Measurements from ENCODE around the gene CSNK1G3.
"Not testable (repeated sequence)": the region's sequence is repeated elsewhere in the genome, so short reads cannot be mapped to it uniquely, and the experiment has no call there.

Gene CSNK1G3

DNA sequence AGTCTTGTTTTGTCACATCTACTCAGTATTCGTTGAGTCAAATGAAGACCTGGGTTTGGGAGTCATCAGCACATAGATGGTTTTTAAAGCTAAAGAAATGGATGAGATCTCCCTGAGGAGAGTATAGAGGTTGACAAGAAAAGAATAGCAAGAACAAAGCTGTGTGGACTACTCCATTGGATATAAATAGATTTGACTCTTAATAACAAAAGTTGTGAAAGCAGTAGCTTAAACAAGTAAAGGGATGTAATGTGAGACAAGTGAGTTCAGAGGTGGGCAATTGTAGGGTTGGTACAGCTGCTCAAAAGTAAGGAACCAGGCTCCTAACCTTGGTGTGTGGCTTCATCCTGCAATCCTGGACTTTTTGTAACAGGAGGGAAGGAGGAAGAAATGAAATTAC lies 49.3 kb downstream of the CSNK1G3 start:
- DNase-seq: no peak

DNA sequence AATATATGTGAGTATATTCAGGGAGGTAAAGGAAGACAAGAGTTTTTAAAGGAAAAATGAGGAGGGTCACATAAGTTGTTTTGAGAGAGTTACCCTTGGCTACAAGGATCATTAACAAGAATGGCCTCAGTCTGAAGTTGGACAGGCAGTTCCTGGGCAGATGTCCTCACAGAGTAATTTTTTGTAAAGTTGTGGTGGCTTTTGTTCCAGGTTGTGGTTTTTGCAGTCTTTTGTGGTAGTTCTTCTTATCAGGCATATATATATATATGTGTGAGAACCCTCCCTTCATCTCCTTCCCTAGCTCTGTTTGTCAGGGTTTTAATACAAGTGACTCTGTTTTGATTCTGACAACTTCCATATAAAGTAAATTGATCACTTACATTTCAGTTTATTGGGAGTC lies 60.0 kb downstream of the CSNK1G3 start:
- no peak for DNase-seq

DNA sequence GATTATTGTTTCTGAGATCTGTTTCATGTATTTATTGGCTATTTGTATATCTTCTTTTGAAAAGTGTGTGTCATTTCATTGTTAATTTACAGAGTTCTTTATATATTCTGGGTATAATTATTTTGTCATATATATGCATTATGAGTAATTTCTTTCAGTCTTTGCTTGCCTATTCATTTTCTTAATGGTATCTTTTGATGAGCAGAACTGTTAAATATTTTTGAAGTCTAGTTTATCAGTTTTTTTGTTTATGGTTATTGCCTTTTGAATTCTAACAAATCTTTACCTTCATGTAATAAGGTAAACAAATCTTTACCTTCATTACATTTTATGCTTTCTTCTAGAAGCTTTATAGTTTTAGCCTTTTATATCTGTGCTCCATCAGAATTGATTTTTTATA lies 66.4 kb downstream of the CSNK1G3 start:
- DNase-seq: no peak

DNA sequence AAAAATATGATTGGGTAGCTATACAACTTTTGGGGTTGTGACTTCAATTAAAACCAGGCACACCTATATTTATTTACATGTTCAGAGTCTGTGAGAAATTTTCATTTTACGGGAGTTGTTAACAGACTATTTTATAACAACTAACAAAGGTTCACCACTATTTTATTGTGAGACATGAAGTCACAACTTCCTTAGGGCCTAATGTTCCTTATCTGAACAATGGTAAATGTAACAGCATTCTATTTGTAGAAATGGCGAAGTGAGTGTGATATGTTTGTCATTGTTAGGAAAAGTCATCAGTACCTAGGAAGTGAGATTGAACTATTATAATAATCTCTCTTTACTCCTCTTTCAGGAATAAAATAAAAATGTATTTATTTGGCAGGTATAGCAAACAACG lies 67.4 kb downstream of the CSNK1G3 start:
- DNase-seq: no peak

DNA sequence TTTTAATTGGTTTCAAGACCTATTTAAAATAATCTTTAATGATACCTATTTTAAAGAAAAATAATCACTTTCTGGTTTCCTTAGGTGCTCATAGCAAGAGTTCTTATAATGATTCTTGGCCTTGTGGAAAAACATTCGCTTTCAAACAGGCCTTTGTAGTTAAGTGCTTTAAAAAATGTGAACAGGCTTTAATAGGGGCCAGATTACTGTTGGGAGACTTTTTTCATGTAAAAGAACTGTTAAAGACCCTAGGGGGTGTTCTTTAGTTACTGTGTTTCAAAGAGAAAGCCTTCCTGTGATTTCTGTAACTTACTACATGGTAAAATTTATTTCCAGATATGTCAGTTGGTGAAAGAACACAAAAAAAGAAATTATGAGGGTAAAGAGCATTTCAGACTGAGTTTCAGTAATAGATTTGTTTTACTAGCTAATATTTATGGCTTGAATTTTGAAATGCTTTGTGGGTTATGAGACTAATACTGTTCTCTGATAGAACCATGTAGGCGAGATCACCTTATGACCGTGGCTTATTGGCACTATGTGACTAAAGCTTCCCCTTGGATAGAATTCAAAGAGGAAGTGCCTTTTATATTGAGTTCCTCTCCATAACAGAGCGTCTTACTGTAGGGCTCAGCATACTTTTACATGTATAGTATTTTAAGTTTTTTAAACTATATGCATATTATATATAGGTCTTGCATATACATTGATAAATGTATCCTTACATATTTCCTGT lies 70.7 kb downstream of the CSNK1G3 start:
- no peak for DNase-seq

DNA sequence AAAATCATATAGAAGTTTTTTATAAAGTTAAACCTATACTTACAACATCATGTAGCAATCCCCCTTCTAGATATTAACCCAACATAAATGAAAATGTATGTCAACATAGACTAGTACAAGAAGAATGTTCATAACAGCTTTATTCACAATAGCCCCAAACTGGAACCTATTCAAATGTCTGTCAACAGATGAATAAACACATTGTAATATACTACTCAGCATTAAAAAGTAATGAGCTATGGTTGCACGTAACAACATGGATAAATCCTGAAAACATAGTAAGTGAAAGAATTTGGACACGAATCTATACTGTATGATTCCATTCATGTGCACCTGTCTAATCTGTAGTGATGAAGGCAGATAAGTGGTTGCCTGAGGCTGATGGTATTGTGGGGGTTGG lies 73.9 kb downstream of the CSNK1G3 start:
- DNase-seq: no peak

DNA sequence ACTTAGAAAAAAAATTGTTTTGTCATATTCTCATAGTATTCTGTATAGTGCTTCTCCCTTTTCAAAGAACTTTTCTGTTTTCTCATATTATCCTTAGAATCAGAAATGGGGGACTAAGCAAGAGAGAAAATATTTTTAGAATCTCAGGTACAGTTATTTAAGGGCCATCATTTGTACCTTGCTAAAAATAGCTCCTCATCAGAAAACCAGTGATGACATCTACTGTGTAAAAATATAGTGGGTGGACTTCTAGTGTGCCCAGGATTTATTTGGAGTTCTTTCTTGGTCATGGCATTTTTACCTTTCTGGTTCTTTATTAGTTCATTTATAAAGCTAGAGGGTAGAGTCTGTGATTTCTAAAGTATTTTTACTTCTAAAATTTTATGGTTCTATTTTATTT lies 82.5 kb downstream of the CSNK1G3 start:
- no peak for DNase-seq

DNA sequence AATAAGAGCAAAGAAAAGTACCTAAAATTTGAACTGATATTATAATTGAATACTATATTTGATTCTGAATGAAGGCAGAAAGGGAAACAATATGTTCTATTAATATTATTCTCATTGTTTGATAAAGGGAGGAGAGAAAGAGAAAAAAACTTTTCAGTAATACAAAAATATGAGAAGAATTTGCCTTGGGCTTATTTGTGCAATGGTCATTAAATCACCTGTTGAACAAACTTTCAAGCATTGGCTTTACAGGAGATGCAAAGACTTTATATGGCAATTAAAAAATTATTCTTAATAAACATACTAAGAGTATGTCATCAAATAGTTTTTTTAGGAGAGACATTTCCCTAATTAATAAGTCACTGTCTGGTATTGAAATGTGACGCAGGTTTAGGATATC lies 85.0 kb downstream of the CSNK1G3 start:
- no peak for DNase-seq

DNA sequence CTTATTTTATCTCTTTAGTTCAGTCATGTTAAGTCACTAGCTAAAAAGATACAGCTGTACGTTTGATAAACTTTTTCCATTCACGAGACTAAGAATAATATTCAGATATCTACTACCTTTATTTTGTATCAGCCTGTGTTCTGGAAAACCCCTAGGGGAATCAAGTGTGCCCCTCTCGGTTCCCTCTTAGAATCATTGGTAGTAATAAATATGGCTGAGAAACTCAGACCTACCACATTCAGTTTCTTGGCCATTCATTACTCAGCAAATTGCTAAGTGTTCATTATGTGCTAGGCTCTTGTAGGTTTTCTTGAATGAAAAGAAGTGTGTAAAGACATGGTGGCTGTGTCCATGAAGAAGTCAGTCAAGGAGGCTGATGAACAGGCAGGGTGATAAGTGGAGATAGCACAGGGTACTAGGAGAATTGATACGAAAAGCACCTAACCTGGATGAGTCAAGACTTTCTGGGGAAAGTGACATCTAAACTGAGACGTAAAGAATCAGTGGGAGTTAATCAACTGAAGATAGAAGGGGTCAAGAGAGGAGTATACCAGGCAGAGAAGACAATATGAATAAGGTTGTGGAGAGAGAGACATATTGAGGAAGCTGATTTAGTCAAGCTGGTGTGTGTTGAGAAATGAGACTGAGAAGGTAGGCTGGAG lies 86.2 kb downstream of the CSNK1G3 start:
- DNase-seq: no peak

DNA sequence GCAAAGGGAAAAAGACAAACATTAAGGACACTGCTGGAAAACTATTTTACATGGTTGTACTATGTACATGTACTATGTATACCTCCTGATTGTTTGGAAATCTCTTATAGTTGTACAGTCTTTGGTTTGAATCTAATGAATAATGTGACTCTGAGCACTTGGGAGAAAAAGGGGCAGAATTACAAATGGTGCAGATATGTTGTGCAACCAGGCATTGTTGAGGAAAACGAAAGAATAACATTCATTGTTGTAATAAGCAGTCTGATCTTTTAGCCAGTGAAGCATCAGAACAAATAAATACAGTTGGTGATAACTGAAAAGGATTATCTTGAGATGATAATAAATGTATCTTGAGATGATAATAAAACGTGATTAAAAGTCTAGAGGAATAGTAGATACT lies 87.2 kb downstream of the CSNK1G3 start:
- no peak for DNase-seq

DNA sequence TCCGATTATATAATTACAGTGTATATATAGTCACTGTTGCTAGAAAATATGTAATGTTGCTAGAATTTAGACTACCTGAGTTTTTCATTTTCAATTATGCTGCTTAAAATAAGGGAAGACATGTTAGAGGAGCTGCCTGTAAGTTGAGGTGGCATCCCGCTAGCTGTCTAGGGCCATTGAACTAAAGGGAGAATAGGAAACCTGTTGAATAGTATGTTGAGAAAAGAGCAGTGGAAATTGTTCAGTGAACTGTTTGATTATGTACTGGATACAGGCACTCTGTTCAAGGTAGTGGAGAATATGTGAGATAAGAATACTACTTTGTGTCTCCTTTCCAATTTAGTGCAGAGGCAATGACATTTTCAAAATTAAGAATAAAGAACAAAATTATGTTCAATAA lies 89.6 kb downstream of the CSNK1G3 start:
- no peak for DNase-seq

DNA sequence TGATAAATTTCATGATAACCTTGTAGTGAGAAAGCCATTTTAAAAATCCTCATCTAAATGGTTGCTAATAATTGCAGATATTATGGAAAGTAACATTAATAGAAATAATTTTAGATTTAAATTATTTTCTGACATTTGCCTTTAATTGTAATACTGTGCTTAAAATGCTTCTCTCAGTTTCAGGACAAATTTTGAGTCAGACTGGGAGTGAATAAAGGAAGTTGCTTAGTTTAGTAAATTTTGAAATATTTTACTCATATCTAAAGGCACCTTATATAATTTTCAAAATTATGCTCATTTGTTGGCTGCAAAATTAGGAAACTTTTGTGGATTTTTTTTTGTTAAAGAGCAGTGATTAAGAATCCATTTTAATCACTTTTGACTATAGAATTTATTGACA lies 93.8 kb downstream of the CSNK1G3 start:
- no peak for DNase-seq

DNA sequence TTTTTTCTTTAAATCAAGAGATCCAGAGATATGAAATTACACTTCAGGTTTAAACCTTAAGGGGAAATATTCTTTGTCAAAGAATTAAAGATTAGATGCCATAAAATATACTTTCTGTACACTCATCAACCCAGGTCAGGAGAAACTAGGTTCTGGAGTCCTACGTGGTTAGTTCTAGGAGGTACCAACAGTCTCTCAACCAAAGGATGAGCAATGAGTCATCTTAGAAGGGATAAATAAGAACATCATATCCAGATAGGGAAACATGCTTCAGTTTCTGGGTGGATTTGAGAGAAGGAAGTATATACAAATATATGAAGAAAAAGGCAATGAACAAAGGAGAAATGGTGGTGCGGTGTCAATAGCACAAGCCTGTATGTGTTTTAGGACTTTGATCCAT lies 98.2 kb downstream of the CSNK1G3 start:
- DNase-seq: no peak

DNA sequence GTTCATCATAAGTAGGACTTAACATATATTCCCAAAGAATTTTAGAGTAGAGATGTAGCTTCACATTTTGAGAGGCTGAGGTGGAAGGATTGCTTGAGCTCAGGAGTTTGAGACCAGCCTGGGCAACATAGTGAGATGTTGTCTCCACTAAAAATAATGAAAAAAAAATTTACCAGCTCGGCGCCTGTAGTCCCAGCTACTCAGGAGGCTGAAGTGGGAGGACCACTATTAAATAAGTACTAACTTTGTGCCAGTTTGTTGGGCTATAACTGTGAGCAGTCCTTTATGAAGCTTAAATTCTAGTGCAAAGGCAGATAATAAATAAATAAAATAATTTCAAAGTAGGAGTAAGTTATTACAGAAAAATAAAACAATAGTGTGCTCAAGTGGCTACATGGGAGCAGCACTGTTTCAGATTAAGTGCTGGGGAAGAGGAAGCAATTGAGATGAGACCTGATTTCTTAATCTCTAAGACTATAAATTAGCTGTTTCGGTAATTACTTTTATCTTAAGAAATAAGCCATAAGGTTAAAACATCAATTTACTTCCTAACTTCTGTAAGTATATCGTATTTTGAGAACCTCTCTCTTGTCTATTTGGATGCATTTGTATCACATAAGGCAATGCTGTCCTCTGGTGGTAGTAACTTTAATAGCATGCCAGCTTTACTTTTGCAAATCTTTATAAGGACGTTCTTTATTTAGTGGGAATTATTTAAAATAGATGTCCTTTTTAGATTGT lies 98.9 kb downstream of the CSNK1G3 start:
- peak; percentile 2 for DNase-seq

DNA sequence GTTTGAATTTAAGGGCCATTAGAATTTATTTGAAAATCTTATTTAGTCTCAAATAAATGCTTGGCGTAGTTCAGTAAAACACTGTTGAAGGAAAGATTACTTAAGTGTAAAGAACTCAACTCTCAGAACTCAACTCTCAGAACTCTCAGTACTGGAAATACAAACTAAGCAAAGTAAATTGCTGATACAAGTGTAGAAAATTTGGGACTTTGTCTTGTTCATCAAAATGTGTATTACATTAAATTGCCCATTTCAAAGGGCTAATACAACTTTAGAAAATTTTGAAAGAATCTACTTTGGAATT lies 99.4 kb downstream of the CSNK1G3 start:
- no peak for DNase-seq

DNA sequence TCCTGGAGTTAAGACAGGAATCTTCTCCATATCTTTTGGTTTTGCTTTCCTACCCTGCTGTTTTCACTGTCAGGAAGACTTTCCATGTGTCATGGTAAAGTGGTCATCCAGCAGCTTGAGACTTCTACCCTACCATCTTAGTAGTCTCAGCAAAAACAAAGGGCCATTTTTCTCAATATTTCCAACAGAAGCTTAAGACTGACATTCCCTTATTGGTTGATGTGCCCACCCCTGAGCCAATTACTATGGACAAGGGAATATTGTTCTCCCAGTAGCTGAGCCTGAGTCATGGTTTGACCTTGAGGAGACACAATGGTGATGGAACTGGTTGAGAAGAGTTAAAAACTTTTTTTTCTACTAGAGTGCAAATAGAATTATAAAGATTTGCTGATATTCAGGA lies 105.6 kb downstream of the CSNK1G3 start:
- DNase-seq: no peak

DNA sequence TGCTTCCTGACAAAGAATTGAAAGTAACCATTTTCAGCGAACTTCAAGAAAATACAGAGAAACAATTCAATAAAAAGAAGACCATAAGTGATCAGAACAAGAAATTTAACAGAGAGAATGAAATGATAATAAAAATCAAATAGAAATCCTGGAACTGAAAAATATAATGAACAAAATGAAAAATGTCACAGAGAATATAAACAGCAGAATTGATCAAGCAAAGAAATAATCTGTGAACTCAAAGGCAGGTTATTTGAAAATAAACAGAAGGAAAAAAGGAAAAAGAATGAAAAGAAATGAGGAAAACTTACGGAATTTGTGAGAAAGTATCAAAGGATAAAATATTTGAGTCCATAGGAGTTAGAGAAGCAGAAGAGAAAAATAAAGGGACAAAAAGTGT lies 114.1 kb downstream of the CSNK1G3 start:
- no peak for DNase-seq

DNA sequence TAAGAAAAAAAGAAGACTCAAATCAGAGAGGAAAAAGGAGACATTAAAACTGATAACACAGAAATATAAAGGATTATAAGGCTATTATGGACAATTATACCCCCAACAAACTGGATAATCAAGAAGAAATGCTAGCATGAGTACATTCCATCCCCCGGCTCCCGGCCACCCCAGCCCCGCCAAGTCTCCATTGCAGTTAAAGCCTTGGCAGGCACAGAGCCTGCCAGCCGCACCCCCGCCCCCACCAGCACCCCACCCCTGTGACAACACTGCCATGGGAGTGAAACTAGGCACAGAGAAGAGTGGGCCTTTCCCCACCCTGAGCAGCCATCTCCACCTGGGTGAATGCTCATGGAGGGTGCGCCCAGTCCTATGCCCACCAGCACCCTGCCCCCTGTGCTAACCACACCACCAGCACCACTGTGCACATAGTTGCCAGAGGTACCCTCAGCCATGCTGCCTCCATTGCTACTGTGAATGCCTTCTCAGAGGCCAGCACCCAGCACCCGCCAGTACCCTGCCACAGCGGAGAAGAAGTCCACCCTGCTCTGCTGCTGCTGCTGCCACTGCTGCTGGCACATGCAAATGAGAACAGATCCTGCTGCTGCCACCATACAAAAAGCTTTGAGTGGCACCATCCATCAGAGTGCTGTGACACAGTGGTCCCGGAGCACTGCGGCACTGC lies 117.0 kb downstream of the CSNK1G3 start:
- DNase-seq: no peak

DNA sequence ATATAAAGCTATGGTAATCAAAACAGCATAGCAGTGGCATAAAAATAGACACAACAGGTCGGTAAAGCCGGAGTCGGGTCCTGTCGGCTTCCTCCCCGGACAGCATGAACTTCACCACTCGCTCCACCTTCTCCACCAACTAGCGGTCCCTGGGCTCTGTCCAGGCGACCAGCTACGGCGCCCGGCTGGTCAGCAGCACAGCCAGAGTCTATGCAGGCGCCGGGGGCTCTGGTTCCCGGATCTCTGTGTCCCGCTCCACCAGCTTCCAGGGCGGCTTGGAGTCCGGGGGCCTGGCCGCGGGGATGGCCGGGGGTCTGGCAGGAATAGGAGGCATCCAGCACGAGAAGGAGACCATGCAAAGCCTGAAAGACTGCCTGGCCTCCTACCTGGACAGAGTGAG lies 124.0 kb downstream of the CSNK1G3 start:
- no peak for DNase-seq

DNA sequence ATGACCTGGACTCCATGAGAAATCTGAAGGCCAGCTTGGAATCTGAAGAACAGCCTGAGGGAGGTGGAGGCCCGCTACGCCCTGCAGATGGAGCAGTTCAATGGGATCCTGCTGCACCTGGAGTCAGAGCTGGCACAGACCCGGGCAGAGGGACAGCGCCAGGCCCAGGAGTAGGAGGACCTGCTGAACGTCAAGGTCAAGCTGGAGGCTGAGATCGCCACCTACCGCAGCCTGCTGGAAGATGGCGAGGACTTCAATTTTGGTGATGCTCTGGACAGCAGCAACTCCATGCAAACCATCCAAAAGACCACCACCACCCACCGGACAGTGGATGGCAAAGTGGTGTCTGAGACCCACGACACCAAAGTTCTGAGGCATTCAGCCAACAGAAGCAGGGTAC lies 125.1 kb downstream of the CSNK1G3 start:
- not testable (repeated sequence) for DNase-seq

DNA sequence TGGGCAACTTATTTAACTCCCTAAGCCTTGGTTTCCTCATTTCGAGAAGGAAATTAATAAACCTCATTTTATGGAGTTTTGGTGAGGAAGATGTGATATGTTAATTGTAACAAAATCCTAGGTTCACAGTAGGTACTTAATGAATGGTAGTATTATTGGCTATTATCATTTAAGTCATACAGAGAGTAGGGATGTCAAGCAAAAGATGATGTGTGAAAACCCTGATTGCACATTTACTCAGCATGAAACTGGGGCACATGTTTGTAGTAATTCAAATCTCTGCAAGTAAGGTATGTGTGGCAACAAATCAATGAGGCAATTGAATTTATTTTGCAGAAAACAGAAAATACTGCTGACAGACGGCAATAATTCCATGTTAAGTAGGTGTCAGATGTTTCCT lies 127.3 kb downstream of the CSNK1G3 start:
- no peak for DNase-seq

DNA sequence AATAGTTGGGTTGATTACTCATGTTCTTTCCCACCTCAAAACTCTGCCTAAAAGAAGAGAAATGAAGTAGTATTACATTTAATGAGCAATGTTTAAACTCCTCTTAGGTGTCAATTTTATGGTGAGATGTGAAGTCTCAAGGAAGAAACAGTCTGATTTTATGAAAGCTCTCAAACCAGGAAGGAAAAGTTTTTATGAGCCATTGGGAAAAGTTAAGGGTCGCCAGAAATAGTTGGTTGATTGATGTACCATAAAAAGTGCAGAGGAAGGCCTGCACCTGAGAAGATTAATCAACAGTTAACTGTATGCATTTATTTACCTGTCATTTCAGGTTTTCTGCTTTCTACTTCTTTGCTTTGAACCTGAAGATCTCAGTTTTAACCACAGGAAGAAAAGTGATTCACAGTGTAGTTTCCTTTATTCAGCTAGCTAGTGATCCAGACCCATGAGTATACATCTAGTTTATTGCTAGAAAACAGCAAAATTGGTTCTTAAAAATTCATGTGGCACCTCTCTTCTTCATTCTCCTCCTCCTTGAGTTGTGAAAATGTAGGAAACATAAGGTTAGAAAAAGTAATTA lies 133.1 kb downstream of the CSNK1G3 start:
- DNase-seq: no peak

DNA sequence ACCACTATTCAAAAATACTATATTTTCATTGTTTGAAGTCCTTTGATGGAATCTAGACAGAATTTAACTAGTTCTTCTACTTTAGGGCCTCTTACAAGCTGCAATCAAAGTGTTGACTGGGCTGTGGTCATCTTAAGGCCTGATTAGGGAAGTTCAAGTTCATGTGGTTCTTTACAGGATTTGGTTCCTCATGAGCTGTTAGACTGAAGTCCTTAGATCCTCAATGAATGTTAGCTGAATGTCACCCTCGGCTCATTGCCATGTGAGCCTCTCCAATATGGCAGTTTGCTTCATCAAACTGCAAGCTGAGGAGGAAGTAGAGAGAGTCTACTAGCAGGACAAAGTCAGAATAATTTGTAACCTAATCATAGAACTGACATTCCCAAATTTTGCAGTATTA lies 135.1 kb downstream of the CSNK1G3 start:
- no peak for DNase-seq

All from T-helper 9 cell (primary cell).